Thyroid gland (tissue), 4 donors: ENCODE data around the gene TBCD.

ENCODE experiments used
- CTCF ChIP-seq, 6 experiments: fragments of 200-600 bp in 3 of 6; fragments of 450-650 bp in 3 of 6; sonication (generic) in 3 of 6; IDR thresholded peaks; one replicate each; pipeline ENCODE4 v1.5.1; 2016 to 2019; ENCODE audit warnings: antibody characterized with exemption in 6 of 6, mild to moderate bottlenecking in 2 of 6, inconsistent platforms in 1 of 6, moderate library complexity in 1 of 6
- POLR2A ChIP-seq, 2 donors: fragments of 450-650 bp; IDR thresholded peaks; one replicate each; pipeline ENCODE4 v1.6.1; 2017; ENCODE audit warnings: antibody characterized with exemption in 2 of 2, mild to moderate bottlenecking in 2 of 2, moderate library complexity in 1 of 2

GRCh38 chr17:82966415-82966814 lies 214.6 kb downstream of the TBCD start:
- TF ChIP-seq CTCF (IDR thresholded peaks at IDR 0.05) = no peak
- TF ChIP-seq POLR2A (IDR thresholded peaks at IDR 0.05) = no peak
